Endothelial cell of umbilical vein (primary cell): ENCODE measurements around the gene RNF10. TPM values are rescaled to one million over a fixed set of nuclear protein-coding genes. Genes with fewer than 3 reads are reported as not detected.

Experiments used
- BruUV-seq: library from RNA; stranded (reverse); fragments of 400-500 nt; replicated peaks from 2 replicates; lab custom pipeline; 2021; lab: Mats Ljungman, UMichigan
- CTCF ChIA-PET: fragments of 300-600, 350-600 bp; sonication (Branson Sonifier 250); formaldehyde crosslinking; loops from one replicate; lab custom pipeline; 2021; ENCODE audit warnings: antibody characterized with exemption, inconsistent platforms; lab: Charles Lee
- POLR2A ChIA-PET: fragments of 300-600, 350-600 bp; sonication (Branson Sonifier 250); formaldehyde crosslinking; loops from one replicate; lab custom pipeline; 2021; ENCODE audit warnings: antibody characterized with exemption, inconsistent platforms; lab: Charles Lee
- DNase-seq: peaks from one replicate; pipeline ENCODE4 v3.0.0-alpha.2; 2011; ENCODE audit warnings: low read depth, low spot score
- FAIRE-seq: peaks from 2 replicates; lab custom pipeline; 2011; peaks lifted over from hg19 to GRCh38; lab: Jason Lieb, UNC
- H2AFZ ChIP-seq: 2 replicates; pipeline ENCODE4 v1.6.0; 2012; ENCODE audit warnings: low read depth, low read length, control low read depth, inconsistent platforms
- H3K27ac ChIP-seq: 2 replicates; pipeline ENCODE4 v1.5.1; 2011; ENCODE audit warnings: low read depth, mild to moderate bottlenecking, control low read depth, low read length, moderate library complexity; ENCODE audit not compliant: insufficient read depth
- H3K27me3 ChIP-seq, 2 experiments: 2 replicates each; pipeline versions ENCODE4 v1.6.0 to v1.6.1; 2011; ENCODE audit warnings: low read length in 2 of 2, mixed read lengths in 1 of 2; ENCODE audit not compliant: control insufficient read depth in 2 of 2, insufficient read depth in 2 of 2
- H3K36me3 ChIP-seq, 2 experiments: 2 replicates in 1 of 2; 3 replicates in 1 of 2; pipeline ENCODE4 v1.5.1; 2011; ENCODE audit warnings: low read length in 2 of 2, mild to moderate bottlenecking in 1 of 2, moderate library complexity in 1 of 2; ENCODE audit not compliant: control insufficient read depth in 2 of 2, insufficient read depth in 2 of 2; ENCODE audit errors: extremely low read depth in 1 of 2
- H3K4me1 ChIP-seq: 3 replicates; pipeline ENCODE4 v1.5.1; 2011; ENCODE audit warnings: mild to moderate bottlenecking, low read length; ENCODE audit not compliant: control insufficient read depth, insufficient read depth; ENCODE audit errors: extremely low read depth
- H3K4me2 ChIP-seq: 2 replicates; pipeline ENCODE4 v1.6.1; 2011; ENCODE audit warnings: low read length, control low read depth, mixed read lengths; ENCODE audit not compliant: insufficient read depth
- H3K4me3 ChIP-seq, 3 experiments: fragments of 200-600 bp in 1 of 3; sonication (generic), shearing (Covaris generic) in 1 of 3; replicated peaks in 1 of 3; 2 replicates each; pipeline ENCODE4 v1.5.1; 2011 to 2016; ENCODE audit warnings: control low read depth in 3 of 3, low read length in 3 of 3, mild to moderate bottlenecking in 2 of 3, inconsistent platforms in 1 of 3, low read depth in 1 of 3, moderate library complexity in 1 of 3; ENCODE audit not compliant: insufficient read depth in 1 of 3
- H3K79me2 ChIP-seq: 2 replicates; pipeline ENCODE4 v1.6.0; 2012; ENCODE audit warnings: low read length, inconsistent platforms; ENCODE audit not compliant: control insufficient read depth, insufficient read depth
- H3K9ac ChIP-seq: replicated peaks from 2 replicates; pipeline ENCODE3; 2011; ENCODE audit warnings: low read length, control low read depth; ENCODE audit not compliant: insufficient read depth; ENCODE audit errors: extremely low read depth
- H3K9me1 ChIP-seq: replicated peaks from 3 replicates; pipeline ENCODE4 v1.6.0; 2011; ENCODE audit warnings: mild to moderate bottlenecking, low read length; ENCODE audit not compliant: control insufficient read depth, insufficient read depth; ENCODE audit errors: extremely low read depth
- H3K9me3 ChIP-seq: replicated peaks from 2 replicates; pipeline ENCODE4 v1.5.1; 2012; ENCODE audit warnings: low read length, inconsistent platforms; ENCODE audit not compliant: control insufficient read depth, insufficient read depth
- H4K20me1 ChIP-seq: replicated peaks from 2 replicates; pipeline ENCODE3; 2011; ENCODE audit warnings: mild to moderate bottlenecking, low read length; ENCODE audit not compliant: control insufficient read depth, insufficient read depth; ENCODE audit errors: extremely low read depth
- CTCF ChIP-seq, 2 donors: IDR thresholded peaks; 1 replicate in 1 of 2; 2 replicates in 1 of 2; pipeline ENCODE4 v1.5.1; 2011; ENCODE audit warnings: low read length in 2 of 2, mild to moderate bottlenecking in 2 of 2, moderate library complexity in 2 of 2, control low read depth in 1 of 2, inconsistent platforms in 1 of 2, low read depth in 1 of 2; ENCODE audit not compliant: insufficient read depth in 1 of 2; ENCODE audit errors: extremely low read depth in 1 of 2
- EZH2 ChIP-seq: IDR thresholded peaks from 2 replicates; pipeline ENCODE4 v1.6.1; 2012; ENCODE audit warnings: borderline replicate concordance, low read depth, mild to moderate bottlenecking, moderate library complexity, low read length, inconsistent platforms; ENCODE audit not compliant: severe bottlenecking
- FOS ChIP-seq: IDR thresholded peaks from 2 replicates; pipeline ENCODE4 v1.6.1; 2011; ENCODE audit warnings: mild to moderate bottlenecking, low read length, moderate library complexity, borderline replicate concordance; ENCODE audit not compliant: insufficient read depth
- GATA2 ChIP-seq: IDR thresholded peaks from 2 replicates; pipeline ENCODE4 v1.7.0; 2011; ENCODE audit warnings: low read depth, mild to moderate bottlenecking, moderate library complexity, mixed read lengths, low read length; ENCODE audit not compliant: insufficient read length, insufficient read depth
- JUN ChIP-seq: IDR thresholded peaks from 2 replicates; pipeline ENCODE4 v1.6.1; 2011; ENCODE audit warnings: borderline replicate concordance, low read depth; ENCODE audit not compliant: insufficient read length, insufficient read depth
- MAX ChIP-seq: IDR thresholded peaks from 2 replicates; pipeline ENCODE4 v1.6.1; 2011; ENCODE audit not compliant: insufficient read depth, insufficient read length
- MYC ChIP-seq: IDR thresholded peaks from one replicate; pipeline ENCODE4 v1.6.1; 2011; ENCODE audit warnings: mild to moderate bottlenecking, low read depth, low read length
- POLR2A ChIP-seq: IDR thresholded peaks from 2 replicates; pipeline ENCODE4 v1.6.1; 2012; ENCODE audit warnings: low read depth, mild to moderate bottlenecking, control low read depth, low read length
- POLR2AphosphoS5 ChIP-seq: IDR thresholded peaks from 2 replicates; pipeline ENCODE4 v1.6.1; 2012; ENCODE audit warnings: low read depth, mild to moderate bottlenecking, control low read depth, low read length, moderate library complexity; ENCODE audit not compliant: insufficient read depth
- dilution Hi-C: fragments of 300-500 bp; cut with MboI; formaldehyde crosslinking; loops from one replicate; pipeline ENCODE4 v1.15.0; 2019; ENCODE audit warnings: low sequenced_read_pairs; ENCODE audit not compliant: extremely low pct_ligation_motif_present
- intact Hi-C: fragments of 100-400 bp; cut with micrococcal nuclease; formaldehyde crosslinking; loops from one replicate; pipeline ENCODE4 v1.10.0; 2022
- polyA plus RNA-seq, 4 experiments: library from polyadenylated mRNA; depleted of rRNA in 3 of 4; stranded (reverse) in 3 of 4; unstranded in 1 of 4; fragments of >200 nt; gene quantifications; 2 replicates each; pipeline versions ENCODE4 v1.2.1 to v1.2.3, GENCODE V29; 2011 to 2012; ENCODE audit warnings: missing spikeins in 1 of 4
- total RNA-seq: library from RNA; stranded (reverse); gene quantifications from 2 replicates; pipeline ENCODE4 v1.2.3, GENCODE V29; 2021

Gene RNF10
- total and polyA plus RNA-seq, 2 donors (not counting 3 experiments of a cell fraction or from before 2014, with no cell fraction given), result 120 to 236 TPM

GRCh38 chr12:120540445-120540844 lies 6.3 kb downstream of the RNF10 start:
- BruUV-seq, result no TSS peak
- Histone ChIP-seq H2AFZ (no peak overlapping the region), H3K9me1 (no peaks in the 10 kb centered on the region), H3K4me1 (peaks cover 55% of the 10 kb centered on the region), H3K36me3 (no peaks in the 10 kb centered on the region), H3K27me3 (no peaks in the 10 kb centered on the region), H3K4me3 (no peak overlapping the region), H3K4me2 (no peak overlapping the region), H3K9me3 (no peaks in the 10 kb centered on the region), H3K9ac (no peak overlapping the region), H3K79me2 (peaks cover 94% of the 10 kb centered on the region), H3K27ac (peak overlapping the region; percentile 8), H4K20me1 (peaks cover 18% of the 10 kb centered on the region)
- dilution Hi-C loops, result no loop called here
- no peak for TF ChIP-seq CTCF (IDR thresholded peaks at IDR 0.05; ENCODE audit: extremely low read depth in 1 of 2, insufficient read depth in 1 of 2, low read depth in 1 of 2, low read length in 2 of 2)
- TF ChIP-seq GATA2, result peak; percentile 27
- CTCF ChIA-PET, result no interaction called here
- intact Hi-C loops, result no loop called here
- FAIRE-seq (no peak), DNase-seq (peak; percentile 87)
- POLR2A ChIA-PET, result no interaction called here

GRCh38 chr12:120542166-120542565 lies 8.0 kb downstream of the RNF10 start:
- H3K27me3 ChIP-seq, result no peaks in the 10 kb centered on the region
- intact Hi-C loops, result no loop called here
- no peak overlapping the region for H3K27ac ChIP-seq
- FAIRE-seq (no peak), DNase-seq (no peak)
- H3K9me1 ChIP-seq, result no peaks in the 10 kb centered on the region
- H3K4me2 ChIP-seq, result no peak overlapping the region
- CTCF ChIA-PET, result no interaction called here
- H3K4me3 ChIP-seq, result no peak overlapping the region
- no peak for TF ChIP-seq GATA2
- TF ChIP-seq EZH2, result no peak
- TF ChIP-seq CTCF (IDR thresholded peaks at IDR 0.05; ENCODE audit: extremely low read depth in 1 of 2, insufficient read depth in 1 of 2, low read depth in 1 of 2, low read length in 2 of 2), result no peak
- TF ChIP-seq MYC, result no peak
- no peak for TF ChIP-seq FOS
- no peak for TF ChIP-seq POLR2A
- no peak for TF ChIP-seq MAX
- no peak for TF ChIP-seq JUN
- TF ChIP-seq POLR2AphosphoS5, result no peak
- no peaks in the 10 kb centered on the region for H3K9me3 ChIP-seq
- dilution Hi-C loops, result no loop called here
- BruUV-seq, result no TSS peak
- POLR2A ChIA-PET, result no interaction called here
- H3K9ac ChIP-seq, result no peak overlapping the region
- H3K36me3 ChIP-seq, result peaks cover 2 to 10% of the 10 kb centered on the region in 2 experiments
- peaks cover 12% of the 10 kb centered on the region for H4K20me1 ChIP-seq
- H3K79me2 ChIP-seq, result peaks cover 94% of the 10 kb centered on the region
- H3K4me1 ChIP-seq, result peaks cover 45% of the 10 kb centered on the region
- H2AFZ ChIP-seq, result no peak overlapping the region
